HG03103 (cell line): Measurements from ENCODE around the gene GATD1.

Source experiments
- ATAC-seq: cut with Tn5 transposase; IDR thresholded peaks from one replicate; pipeline ENCODE4 v1.9.1; 2021; ENCODE audit warnings: low read depth; ENCODE audit not compliant: unreplicated experiment

The GATD1 gene, protein sequence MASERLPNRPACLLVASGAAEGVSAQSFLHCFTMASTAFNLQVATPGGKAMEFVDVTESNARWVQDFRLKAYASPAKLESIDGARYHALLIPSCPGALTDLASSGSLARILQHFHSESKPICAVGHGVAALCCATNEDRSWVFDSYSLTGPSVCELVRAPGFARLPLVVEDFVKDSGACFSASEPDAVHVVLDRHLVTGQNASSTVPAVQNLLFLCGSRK

DNA sequence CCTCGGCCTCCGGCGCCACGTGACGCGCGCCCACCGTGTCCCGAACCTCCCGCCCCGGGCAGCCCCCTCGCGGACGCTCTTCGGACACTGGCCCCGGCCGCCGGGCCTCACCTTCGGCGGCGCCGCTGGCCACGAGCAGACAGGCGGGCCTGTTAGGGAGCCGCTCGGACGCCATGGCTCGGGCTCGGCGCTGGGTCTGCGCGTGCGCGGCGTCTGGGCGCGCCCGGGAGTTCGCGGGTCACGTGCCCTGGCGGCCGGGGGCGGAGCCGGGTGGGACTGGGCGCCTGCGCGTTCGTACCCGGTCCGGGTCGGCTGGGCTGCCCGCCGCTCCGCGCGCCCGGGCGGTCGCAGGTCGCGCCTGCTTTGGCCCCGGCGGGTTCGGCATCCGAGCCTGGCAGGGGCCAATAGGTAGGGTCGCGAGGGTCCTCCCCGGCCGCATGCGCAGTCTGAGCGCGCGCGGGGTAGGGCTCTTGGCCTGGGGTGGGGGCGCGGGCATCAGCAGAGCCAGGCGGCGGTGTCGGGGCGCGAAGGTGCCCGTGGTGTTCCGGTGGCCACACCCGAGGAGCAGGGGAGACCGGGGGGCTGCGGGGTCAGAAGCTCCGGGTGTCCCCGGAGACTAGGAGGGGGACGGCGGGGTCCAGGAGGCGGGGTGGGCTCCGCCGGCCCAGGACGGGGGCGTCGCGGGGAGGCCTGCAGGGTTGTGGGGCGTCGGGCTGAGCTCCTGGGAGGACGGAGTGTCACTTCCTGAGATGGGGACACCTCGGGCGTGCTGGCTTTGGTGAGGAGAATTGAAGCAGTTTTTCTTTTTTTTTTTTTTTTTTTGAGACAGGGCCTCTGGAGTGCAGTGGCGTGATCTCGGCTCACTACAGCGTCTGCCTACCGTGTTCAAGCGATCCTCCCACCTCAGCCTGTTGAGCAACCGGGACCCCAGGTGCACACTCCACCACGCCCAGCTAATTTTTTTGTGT, at the start of gene GATD1:
Gene GATD1 (minus strand): TSS at position 200 of the 968 bp plus-strand sequence. CDS start 25 bp downstream, at position 175.
- peak; percentile 65 for ATAC-seq

DNA sequence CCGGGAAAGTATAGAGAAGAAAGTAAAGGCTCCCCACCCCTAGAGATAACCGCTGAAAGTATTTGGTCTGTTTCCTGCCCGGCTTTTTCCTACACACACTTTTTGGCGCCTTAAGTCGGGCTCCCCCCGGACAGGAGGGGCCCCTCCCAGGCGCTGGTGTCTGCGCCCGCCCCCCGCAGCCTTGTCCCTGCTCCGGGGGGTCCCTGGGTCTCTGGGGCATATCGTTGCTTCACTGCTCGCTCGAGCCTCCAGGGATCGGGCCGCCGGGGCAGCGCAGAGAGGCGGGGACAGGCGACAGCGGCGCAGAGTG, 49.5 kb upstream of the GATD1 start:
- no peak for ATAC-seq

DNA sequence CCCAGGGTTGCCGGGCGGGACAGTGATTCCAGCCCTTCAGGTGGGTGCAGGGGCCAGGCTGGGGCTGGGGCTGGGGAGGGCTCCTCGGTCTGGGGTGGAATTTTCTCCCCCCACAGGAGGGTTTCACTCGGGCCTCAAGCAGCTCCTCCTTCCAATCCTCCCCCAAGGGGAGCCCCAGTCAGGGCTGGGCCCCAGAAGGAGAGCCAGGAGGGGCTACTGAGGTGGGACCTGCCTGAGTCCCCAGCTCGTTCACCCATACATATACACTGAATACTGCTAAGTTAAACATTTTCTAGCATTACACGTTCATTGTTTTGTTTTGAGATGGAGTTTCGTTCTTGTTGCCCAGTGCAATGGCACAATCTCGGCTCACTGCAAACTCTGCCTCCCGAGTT, 48.9 kb upstream of the GATD1 start:
- ATAC-seq = no peak

DNA sequence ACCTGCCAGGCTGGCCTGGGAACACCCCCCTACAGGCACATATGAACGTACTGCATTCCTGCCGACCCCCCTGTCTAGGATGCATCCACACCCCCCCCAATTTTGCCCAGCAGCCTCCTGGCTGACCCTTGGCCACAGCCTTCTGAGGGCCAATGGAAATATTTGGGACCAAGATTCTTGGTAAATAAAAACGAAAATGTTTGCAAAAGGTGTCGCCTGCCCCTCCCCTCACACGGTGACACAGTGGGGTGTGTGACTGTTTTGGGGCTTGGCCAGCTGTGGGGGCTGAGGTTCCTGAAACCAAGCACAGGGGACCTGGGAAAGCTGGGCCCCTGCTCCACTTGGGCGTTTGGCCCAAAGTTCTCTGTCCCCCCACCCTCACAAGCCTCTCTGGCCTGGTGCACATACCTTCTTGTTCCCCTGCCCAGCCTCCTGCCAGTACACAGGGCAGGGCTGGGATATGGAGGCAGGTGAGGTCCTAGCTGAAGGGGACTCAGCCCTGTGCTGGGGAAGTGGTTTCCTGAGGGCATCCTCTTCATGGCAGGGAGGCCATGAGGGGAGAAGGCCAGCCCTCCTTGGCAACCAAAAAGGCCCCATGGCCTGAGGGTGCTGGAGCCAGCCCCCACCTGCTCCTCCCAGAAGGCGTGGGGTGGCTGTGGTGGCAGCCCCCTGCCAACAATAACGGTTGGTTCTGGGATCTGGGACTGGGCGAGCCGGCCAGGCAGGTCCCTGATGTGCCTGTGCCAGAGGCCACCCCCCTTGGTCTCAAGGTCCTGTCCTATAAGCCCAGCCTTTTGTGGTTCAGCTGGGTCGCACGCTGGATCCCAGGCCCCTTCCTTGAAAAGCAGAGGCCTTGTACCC, 48.3 kb upstream of the GATD1 start:
- ATAC-seq = no peak

DNA sequence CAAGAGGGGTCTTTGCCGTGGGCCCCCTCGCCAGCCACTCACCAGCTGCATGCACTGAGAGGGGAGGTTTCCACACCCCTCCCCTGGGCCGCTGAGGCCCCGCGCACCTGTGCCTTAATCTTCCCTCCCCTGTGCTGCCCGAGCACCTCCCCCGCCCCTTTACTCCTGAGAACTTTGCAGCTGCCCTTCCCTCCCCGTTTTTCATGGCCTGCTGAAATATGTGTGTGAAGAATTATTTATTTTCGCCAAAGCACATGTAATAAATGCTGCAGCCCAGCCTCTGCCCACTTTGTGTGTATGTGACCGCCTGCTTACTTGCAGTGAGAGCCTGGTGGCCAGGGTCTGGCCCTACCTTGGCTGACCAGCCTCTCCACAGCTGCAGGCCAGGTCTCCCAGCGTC, 47.7 kb upstream of the GATD1 start:
- ATAC-seq = no peak

DNA sequence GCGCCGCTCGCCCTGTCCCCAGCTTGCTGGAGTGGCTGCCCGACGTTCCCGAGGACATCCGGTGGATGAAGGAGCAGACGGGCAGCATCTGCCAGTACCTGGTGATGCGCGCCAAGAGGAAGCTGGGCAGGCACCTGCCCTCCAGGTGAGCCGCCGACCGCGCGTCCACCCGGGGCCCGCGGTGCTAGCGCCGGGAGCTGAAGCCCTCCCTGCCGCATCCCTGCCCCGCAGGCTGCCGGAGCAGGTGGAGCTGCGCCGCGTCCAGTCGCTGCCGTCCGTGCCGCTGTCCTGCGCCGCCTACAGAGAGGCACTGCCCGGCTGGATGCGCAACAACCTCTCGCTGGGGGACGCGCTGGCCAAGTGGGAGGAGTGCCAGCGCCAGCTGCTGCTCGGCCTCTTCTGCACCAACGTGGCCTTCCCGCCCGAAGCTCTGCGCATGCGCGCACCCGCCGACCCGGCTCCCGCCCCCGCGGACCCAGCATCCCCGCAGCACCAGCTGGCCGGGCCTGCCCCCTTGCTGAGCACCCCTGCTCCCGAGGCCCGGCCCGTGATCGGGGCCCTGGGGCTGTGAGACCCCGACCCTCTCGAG, 47.1 kb upstream of the GATD1 start:
- ATAC-seq = no peak

DNA sequence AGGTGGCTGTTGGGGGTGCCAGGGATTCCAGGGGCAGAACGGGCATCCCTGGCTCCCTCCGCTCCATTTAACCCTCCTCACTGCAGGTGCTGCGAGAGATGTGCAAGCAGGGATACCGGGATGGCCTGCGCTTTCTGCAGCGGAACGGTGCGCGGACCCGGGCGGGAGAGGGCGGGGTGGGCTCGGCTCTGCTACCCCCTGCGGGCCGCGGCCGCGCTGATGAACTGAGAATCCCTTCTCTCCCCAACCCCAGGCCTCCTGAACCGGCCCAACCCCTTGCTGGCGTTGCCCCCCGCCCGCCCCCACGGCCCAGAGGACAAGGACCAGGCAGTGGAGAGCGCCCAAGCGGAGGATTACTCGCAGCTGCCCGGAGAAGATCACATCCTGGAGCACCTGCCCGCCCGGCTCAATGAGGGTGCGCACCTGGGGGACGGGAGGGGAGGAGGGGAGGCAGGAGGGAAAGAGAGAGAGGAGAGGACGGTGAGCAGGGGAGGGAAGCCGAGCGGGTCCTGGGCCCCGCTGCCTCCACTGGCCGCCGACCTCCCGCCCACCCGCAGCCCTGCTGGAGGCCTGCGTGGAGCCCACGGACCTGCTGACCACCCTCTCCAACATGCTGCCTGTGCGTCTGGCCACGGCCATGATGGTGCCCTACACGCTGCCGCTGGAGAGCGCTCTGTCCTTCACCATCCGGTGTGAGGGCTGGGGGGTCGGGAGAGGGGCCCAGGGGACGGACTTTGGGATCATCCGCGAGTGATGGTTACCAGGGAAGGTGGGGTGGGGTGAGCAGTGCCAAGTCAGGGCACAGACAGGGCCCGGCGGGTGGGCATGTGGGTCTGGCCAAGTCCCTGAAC, 46.4 kb upstream of the GATD1 start:
- no peak for ATAC-seq

DNA sequence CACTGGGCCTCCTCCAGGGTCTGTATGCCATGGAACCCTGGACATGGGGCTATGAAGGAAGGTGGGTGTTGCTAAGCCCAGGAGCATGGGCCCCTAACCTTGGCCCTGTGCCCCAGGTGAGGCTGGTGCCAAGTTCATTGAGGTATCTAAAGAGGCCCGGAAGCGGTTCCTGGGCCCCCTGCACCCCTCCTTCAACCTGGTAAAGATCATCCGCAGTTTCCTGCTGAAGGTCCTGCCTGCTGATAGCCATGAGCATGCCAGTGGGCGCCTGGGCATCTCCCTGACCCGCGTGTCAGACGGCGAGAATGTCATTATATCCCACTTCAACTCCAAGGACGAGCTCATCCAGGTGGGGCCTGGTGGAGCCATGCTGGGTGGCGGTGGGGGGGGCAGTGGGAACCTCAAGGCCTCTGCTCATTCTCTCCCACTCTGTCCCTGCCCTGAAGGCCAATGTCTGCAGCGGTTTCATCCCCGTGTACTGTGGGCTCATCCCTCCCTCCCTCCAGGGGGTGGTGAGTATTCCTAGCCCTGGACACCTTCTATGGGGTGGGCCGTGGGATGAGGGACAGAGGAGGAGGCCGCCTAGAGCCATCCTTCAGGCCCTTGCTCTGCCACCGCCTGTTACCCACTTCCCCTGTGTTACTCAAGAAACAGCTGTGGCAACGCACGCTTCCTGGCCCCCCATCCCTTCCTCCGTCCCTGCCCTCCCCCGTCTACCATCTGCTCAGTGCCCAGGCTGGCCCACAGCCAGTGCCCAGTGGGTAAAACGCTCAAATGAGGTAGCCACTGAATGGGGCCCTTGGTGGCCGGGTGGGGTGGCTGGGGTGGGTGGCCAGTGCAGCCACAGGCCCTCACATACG, 44.5 kb upstream of the GATD1 start:
- ATAC-seq = no peak

DNA sequence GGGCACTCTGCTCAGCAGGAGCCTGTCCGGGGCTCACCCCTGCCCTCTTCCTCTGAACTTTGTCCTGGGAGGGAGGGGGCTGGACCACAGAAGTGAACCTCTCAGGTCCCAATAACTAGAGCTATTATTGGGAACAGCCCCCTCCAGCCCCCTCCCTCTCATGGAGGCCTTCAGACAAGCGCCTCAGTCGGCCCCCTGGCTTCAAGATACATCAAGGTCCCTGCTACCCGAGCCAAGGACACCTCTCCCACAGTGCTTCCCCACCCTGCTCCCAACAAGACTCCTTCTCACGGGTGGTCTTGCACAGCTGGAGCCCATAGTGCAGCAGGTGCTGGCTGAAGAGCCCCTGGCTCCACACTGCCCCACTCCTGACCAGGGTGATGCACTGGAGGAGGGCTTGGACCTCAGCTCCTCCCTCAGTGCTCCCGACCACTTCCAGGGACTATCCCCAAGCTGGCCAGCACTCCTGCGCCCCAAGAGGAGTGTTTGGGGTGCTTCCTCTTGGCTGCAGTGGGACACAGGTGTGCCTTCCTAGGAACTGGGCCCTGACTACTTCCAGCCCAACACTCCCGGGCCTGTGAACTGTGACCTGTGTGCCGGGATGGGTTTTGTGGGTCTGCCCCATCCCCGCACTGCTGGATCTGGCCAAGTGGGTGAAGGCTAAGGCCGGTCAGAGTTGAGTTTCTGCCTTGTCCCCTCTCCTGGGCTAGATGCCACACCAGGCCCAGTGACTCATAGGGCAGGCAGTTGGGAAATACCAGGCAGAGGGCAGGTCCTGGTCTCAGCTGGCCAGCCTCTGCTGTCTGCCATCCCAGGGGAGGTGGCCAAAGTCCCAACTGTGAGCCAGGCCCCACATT, 43.6 kb upstream of the GATD1 start:
- no peak for ATAC-seq

DNA sequence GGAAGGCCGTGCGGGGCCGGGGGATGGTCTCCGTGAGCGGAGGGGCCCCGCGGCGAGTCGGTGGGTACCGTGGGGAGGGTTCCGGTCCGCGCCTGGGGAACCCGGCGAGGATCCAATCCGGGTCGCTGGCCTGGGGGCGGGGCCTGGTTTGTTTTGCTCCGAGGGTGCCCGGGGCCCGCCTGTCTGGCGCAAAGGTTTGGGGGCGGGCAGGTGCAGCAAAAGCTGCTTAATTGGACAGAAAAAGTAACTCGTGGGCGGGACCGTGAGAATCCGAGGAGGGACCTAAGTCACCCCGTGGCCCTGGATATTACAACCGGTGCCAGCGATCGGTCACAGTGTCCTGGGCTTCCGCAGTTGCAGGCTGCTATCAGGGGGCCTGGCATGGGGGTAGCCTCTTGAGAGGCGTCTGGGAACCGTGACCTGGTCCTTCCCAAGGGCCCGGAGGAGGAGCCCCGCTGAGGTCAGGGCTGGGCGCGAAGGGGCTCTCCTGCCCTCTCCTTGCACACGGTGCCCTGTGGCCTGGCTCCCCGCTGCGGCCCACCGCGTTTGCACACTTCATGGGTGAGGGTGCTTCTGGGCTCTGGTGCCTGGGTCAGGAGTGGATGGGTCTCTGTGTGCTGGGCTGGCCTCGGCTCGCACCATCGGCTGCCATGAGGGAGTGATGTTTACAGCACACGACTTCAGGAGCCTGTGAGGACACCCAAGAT, 42.8 kb upstream of the GATD1 start:
- peak; percentile 41 for ATAC-seq

DNA sequence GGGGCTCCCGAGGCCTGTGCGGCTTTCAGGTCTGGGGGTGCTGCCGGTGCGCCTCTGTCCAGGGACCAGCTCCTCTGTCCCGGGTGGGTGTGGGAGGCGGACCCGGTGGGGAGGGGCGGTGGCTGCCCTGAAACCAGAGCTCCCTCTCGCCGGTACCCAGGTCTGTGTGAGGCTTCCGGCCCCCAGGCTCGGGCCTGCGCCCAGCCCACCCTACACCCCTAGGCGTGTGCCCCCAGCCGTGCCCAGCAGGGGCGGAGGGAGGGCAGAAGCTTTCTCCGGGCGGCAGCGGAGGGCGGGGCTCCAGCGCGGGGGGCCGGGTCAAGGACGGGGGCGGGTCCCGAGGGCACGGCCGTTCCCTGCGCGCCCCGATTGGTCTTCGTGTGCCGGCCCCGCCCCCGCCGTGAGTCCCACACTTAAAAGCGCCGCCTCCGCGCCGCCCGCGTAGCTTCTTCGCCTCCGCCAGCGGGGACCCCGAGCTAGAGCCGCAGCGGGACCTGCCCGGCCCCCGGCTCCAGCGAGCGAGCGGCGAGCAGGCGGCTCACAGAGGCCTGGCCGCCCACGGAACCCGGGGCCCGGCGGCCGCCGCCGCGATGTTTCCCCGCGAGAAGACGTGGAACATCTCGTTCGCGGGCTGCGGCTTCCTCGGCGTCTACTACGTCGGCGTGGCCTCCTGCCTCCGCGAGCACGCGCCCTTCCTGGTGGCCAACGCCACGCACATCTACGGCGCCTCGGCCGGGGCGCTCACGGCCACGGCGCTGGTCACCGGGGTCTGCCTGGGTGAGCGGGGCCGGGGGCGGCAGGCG, 42.0 kb upstream of the GATD1 start:
- ATAC-seq = peak; percentile 51

DNA sequence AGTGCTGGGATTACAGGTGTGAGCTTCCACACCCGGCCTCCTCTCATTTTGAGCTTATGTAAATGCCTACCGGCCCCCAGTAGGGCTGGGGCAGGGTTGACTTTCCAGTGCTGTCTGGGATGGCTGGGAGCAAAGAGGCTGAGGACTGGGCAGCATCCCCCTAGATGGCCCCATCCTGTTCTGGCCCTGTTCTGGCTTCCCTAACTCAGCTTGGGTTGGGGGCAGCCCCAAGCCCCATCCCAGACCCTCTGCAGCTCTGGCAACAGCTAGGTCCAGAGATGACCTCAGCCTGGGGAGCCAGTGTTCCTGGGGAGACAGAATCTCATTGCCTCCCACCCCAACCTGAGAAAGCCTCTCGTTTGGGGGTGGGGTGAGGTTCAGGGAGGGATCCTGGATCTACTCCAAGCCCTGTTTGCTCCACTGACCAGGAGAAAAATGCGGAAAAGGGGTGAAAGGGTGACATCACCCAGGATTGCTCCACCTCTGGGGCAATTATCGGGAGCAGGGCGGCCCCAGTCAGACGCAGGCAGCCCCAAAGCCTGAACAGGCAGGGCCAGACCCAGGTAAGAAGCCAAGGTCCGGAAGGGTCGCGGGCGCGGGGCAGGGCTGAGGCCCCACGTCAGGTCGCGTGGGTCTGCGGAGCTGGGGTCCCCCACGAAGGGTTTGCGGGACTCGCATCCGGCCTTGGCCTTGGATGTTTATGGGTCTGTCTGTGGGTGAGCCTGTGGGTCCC, 41.3 kb upstream of the GATD1 start, which contains the start of gene PNPLA2:
Gene PNPLA2 (plus strand): TSS at position 519 of the 733 bp plus-strand sequence. CDS start 805 bp downstream, outside the sequence.
- ATAC-seq = no peak

DNA sequence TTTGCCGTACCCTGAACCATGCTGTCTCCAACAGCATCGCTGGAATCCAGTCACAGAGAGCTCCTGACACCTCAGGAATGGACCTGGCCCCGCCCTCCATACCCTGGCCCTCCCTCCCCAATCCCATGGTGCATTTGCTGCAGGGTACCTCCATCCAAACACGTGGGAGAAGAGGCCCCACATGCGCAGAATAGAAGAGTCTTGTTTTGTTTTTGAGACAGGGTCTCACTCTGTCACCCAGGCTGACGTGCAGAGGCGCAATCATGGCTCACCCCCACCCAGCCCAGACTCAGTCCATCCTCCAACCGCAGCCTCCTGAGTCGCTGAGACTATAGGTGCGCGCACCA, 39.1 kb upstream of the GATD1 start:
- ATAC-seq = no peak

DNA sequence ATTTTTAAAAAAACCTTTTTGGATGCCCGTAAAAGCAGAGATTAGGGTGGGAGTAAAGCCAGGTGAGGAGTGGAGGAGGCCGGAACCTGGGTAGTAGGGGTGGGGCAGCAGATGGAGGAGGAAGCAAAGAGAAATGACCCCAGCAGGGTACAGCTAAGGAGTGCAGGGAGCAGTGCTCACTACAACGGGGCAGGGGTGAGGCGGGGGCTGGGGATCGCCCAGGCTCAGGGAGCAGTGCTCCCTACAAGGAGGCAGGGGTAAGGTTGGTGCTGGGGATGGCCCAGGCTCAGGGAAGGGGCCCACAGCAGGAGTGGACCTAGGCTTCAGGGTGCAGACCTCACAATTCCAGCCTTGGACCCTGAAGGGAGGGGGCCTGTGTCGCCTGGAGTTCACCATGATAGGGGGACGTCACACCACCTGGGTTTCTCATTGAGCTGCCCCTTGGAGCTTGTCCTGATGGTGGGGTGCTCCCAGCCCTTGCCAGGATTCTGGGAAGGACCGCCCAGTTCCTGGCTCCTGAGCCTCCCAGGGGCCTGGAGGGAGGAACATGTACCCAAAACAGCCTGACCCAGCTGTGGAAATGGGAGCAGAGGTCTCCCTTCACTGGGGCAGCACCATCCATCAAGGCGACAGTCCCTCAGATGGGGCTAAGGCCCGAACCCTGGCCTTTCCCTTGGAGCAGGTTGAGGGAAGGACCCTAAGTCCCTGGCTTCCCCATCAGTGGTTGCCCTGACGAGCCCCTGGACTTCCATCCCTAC, 38.6 kb upstream of the GATD1 start:
- ATAC-seq = no peak

DNA sequence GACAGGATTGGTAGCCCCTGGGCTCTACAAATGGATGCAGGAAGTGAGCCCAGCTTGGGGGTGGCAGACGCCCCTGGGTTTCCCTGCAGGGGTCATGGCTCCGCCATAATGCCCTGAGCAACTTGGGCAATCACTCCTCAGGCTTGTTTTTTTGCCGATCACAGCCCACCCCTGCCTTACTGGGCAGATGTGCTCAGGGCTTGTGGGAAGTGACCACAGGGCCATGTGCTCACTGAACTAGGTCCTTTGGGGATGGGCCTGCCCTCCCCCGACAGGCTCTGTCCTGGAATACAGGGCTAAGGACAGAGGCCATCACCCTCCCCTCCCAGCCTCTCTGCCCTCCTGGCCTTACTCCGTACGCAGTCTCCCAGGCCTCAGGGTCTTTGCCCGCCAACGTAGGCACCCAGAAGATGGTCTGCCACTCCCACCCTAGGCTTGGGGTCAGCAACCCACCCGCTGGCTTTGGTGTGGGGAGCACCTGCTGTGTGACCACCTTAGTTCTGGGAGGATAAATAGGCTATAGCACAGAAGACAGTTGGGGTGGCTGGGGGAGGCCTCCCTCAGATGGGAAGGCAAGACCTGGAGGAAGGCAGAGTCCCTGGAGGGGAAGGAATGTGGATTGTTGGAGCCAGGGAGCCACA, 36.3 kb upstream of the GATD1 start:
- no peak for ATAC-seq
